M059J (cell line): ENCODE data around the gene ZNF598. TPM values are rescaled to one million over a fixed set of nuclear protein-coding genes. Genes with fewer than 3 reads are reported as not detected.
"Not testable (repeated sequence)": the region's sequence is repeated elsewhere in the genome, so short reads cannot be mapped to it uniquely, and the experiment has no call there.

ENCODE experiments used
- DNase-seq: peaks from one replicate; pipeline ENCODE4 v3.0.0-alpha.2; 2012; ENCODE audit warnings: low read depth
- total RNA-seq: library from RNA; depleted of rRNA; stranded (reverse); fragments of >200 nt; shearing (Covaris generic); gene quantifications from 2 replicates; pipeline ENCODE4 v1.2.3, GENCODE V29; 2014

Gene ZNF598
- total RNA-seq, 1 experiment from 2014 or later: 21.3 TPM

DNA sequence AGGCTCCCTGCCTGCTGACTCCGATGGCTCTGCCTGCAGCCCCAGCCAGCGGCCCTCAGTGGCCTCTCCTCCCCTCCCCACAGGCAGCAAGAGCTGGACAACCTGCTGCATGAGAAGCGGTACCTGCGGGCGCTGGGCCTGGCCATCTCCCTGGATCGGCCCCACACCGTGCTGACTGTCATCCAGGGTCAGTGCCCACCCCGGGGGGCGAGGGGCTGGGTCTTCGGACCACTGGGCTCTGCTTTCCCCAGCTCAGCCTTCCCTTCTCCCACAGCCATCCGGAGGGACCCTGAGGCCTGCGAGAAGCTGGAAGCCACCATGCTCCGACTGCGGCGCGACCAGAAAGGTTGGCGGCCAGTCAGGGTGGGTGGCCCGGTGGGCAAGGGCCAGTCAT, 31.7 kb downstream of the ZNF598 start:
- no peak for DNase-seq

DNA sequence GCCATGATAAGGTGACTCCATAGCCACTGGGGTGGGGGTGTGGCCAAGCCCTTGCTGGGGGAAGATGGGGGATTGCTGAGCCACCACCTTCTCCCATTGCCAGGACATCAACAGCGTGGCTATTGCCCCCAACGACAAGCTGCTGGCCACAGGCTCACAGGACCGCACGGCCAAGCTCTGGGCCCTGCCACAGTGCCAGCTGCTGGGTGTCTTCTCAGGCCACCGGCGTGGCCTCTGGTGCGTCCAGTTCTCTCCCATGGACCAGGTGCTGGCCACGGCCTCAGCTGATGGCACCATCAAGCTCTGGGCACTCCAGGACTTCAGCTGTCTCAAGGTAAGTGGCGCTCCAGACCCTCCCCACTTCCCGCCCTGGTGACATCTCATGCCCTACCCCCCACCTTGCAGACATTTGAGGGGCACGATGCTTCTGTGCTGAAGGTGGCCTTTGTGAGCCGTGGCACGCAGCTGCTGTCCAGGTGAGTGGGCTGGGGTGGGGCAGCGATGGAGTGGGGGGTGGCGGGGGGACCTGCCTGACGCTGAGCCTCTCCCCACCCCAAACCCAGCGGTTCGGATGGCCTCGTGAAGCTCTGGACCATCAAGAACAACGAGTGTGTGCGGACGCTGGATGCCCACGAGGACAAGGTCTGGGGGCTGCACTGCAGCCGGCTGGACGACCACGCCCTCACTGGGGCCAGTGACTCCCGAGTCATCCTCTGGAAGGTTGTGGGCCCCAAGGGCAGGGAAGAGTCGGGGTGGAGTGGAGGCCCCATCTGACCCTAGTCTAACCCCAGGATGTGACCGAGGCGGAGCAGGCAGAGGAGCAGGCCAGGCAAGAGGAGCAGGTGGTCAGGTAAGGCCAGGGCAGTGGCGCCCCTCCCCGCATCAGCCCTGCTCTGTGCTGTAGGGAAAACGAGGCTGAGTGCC, 32.4 kb downstream of the ZNF598 start:
- no peak for DNase-seq

DNA sequence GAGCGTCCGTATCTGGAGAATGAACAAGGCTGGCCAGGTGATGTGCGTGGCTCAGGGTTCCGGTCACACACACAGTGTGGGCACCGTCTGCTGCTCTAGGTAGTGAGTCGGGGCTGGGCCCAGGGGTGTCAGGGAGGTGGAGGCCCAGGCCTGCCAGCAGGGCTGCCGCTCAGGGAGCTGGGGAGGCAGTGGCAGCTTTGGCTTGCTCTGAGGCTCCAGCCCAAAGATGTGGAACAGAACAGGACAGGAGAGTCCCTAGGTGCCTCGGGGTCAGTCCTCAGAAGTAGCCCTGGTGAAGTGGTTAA, 33.5 kb downstream of the ZNF598 start:
- DNase-seq: no peak

DNA sequence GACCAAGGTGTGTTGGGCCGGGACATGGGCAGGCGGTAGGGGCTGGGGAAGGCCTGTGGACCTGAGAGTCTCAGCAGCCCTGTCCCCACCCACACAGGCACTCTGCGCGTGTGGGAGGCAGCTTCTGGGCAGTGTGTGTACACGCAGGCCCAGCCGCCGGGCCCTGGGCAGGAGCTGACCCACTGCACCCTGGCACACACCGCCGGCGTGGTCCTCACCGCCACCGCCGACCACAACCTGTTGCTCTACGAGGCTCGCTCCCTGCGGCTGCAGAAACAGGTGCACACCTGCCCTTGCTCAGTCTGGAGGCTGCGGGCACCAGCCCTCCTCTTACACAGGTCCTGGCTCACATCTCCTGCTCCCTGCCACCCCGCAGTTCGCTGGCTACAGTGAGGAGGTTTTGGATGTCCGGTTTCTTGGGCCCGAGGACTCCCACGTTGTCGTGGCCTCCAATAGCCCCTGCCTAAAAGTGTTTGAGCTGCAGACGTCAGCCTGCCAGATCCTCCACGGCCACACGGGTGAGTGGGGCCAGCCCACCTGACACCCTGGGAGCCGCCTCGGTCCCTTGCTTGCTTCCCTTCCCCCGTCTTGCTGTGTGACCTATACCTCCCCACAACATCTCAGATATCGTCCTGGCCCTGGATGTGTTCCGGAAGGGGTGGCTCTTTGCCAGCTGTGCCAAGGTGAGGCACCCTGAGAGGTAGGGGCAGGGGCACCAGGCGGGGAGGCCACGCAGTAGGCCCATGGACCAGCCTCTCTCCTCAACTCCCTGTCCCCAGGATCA, 34.0 kb downstream of the ZNF598 start:
- no peak for DNase-seq

DNA sequence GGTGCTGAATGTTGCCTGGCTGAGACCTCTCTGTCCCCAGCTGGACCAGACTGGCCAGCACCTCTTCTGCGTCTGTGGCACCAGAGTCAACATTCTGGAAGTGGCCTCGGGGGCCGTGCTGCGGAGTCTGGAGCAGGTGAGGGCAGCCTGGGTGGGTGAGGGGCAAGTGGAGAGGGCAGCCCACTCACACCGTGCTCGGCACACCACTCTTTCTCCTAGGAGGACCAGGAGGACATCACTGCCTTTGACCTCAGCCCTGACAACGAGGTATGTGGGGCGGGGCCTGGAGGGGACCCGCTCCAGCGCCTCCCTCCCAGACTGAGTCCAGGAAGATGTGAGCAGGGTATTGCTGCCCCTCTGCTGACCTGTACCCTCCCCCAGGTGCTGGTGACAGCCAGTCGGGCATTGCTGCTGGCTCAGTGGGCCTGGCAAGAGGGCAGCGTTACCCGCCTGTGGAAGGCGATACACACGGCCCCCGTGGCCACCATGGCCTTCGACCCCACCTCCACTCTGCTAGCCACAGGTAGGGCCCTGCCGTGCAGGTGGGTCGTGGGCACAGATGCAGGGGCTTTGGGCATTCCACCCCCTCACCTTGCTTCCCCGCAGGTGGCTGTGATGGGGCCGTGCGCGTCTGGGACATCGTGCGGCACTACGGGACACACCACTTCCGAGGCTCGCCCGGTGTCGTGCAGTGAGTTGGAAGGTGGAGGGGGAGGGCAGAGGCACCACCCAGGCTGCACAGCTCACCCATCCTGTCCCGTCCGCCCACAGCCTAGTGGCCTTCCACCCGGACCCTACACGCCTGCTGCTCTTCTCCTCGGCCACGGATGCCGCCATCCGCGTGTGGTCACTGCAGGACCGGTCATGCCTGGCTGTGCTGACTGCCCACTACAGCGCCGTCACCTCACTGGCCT, 35.2 kb downstream of the ZNF598 start:
- no peak for DNase-seq

DNA sequence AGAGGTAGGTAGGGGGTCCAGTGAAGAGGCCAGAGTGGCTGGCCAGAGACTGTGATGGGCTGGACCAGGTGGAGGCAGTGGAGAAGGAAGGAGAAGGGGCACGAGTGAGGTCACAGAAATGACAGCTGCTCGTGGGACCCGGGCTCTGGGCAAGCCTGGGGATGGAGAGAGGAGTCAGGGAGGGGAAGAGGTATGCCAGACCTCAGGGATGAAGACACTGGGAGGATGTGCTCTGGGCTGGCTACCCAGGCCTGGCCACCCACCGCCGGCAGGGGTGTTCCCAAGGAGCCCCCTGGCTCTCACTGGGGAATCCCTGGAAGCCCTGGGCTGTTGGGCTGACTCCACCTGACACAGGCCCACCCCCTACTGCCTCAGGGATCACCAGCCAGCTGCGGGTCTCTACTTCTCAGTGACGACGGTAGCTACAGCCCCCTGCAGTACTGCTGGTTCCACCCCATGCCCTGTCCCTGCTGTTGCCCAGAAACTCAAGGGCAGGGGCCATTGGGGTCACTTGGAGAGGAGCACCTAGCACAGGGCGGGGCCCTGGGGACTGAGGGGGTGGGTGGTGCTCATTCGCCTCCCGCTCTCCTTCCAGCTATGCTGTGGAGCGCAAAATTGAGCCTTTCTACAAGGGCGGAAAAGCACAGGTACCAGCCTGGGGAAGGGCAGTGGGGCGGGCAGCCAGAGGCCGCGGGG, 36.0 kb downstream of the ZNF598 start:
- no peak for DNase-seq

DNA sequence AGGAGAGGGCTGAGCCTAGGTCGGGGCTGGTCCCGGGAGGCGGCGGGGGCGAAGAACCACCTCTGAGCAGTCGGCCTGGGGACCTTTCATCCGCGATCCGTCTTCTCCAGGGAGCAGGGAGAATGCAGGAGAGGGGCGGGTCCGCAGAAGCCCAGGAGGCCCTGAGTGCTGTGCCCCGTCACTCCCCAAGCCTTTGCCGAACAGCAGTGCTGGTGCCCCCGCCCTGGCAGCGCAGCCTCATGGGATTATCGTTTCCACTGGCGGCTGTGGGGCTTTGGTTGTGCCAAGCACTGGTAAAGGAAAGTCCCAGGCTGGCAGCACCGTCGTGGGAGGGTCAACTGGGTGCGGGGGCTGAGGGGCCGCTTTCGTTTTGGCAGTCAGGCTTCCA, 37.1 kb downstream of the ZNF598 start:
- peak; percentile 42 for DNase-seq

DNA sequence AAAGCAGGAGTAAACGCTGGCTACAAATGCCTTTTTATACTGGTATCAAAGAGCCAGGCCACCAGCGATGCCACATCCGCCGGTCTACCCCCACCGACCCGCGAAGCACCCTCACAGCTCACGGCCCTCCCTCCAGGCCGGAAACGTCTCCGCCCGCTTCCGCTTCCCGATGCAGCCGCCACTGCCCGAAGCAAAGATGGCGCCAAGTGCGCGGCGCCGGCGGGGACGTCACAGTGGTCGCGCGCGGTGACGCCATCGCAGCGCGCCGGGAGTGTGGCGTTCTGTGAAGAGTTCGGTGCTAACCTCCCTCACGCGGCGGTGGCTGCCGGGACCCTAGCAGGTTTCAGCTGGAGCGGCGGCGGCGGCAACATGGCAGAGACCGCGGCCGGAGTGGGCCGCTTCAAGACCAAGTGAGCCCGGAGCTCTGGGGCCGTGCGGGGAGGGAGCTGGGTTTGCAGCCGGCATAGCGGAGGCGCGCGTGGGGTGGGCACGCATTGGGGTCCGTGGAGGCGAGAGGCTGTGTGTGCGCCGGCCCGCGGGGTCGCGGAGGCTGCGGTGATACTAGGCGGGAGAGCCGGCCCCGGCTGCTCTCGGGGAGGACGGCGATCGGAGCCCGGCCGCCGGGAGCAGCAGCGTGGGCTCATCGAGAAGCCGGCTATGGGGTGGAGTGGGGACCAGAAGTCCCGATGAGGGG, 37.7 kb downstream of the ZNF598 start, which contains the start of gene TBL3:
Gene TBL3, plus strand, starts transcription at position 258 of the 694 bp plus-strand sequence. Its CDS starts 112 bp downstream, at position 370.
- peak; percentile 93 for DNase-seq

DNA sequence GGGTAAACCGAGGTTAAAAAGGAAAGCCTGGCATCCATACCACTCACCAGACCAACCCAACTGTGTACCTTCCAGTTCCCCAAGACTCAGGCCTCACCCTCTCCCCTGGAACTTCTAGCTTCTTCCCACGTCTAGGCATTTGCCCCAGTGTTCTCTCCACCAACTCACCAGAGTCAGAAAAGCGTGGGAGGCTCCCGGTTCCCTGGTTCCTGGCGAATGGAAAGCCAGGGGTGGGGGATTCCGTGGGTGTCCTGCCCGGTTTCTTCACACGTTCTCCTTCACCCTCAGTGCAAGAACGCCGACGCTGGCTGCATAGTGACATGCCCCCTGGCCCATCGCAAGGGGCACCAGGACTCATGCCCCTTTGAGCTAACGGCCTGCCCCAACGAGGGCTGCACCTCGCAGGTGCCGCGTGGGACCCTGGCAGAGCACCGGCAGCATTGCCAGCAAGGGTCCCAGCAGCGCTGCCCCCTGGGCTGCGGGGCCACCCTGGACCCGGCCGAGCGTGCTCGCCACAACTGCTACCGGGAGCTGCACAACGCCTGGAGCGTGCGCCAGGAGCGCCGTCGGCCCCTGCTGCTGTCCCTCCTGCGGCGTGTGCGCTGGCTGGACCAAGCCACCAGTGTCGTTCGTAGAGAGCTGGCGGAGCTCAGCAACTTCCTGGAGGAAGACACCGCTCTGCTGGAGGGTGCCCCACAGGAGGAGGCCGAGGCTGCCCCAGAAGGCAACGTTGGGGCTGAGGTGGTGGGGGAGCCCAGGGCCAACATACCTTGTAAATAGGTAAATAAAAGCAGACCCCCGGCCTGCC, 41.3 kb downstream of the ZNF598 start:
- no peak for DNase-seq

DNA sequence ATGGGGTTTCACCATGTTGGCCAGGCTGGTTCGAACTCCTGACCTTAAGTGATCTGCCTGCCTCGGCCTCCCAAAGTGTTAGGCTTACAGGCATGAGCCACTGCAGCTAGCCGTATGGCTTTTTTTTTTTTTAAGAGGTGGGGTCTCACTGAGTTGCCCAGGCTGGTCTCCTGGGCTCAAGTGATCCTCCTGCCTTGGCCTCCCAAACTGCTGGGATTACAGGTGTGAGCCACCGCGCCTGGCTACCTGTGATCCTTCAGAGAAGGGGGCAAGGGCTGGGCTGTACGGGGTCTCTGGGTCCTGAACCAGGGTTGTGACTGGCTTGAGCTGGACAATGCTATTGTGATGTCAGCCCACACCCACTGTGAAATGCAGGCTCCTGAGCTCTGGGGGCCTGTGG, 43.2 kb downstream of the ZNF598 start, which contains the start of gene RNF151:
Gene RNF151, plus strand, starts transcription at position 397 of the 400 bp plus-strand sequence. CDS start 26 bp downstream, outside the sequence.
- DNase-seq: no peak

DNA sequence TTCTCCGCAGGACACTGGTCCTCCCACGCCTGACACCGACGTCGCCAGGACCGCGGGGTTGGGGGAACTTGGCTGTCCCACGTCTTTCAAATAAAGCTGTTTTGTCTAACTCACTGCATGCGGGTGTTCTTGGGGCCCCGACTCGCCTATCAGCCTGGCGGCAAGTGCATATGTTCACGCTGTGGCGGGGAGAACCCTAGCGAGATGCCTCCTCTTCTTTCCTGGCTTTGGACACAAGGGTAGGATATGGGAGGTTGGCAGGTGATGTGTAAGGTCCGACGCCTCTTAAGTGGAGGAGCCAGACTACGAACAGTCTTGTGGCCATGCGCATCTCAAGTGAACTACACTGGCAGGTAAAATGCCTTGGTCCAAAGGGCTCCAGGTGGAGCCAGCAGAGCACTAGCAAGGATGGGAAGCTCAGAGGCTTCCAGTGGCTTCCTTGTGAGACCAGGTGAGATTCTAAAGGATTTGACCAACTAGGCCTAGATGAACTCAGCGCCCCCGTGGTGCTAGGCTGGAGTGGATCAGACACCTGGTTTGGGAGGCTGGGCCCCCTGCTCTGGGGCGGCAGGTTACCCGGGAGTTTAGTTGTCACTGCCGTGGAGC, 44.1 kb downstream of the ZNF598 start:
- DNase-seq: no peak

DNA sequence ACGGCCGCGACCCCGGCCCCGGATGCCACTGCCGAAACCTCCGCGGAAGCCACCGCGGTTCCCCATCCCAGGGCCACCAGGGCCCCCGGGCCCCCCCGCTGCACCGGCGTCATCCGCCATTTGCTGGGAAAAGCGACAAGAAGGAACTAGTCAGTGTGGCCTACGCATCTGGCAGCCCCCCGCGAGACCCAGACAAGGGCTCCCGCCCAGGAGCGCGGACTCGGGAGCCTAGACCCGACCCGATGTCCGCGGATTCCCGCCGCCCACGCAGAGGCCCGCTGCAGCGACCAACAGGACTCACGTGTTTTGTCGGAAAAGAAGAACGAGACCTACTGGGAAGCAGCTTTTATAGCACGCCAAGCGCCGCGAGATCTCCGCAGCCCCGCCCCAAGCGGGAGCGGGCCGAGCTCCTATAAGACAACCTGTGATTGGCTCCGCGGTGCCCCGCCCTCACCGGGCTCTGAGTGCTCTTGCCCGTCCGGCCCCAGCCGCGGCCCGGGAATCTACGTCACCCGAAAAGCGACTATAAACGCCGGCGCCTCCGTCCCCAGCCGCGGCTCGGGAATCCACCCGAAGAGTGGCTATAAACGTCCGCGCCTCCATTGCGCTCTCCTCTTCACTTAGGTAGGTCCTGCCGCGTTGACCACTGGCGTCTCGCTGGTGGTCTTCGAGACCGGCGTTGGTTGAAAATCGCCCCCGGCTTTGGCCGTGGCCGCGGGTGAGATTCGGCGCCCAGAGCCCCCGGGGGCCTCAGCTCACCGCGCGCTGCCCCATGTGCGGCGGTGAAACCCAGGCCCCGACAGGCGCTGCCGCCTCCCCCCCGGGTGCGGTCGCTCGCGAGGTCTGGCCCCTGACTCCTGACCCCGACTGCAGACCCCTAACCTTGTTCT, 44.9 kb downstream of the ZNF598 start, which contains the start of gene RPS2:
Gene RPS2, minus strand, starts transcription at position 321 of the 890 bp plus-strand sequence. Its CDS starts 201 bp downstream, at position 120.
- DNase-seq: peak; percentile 97

DNA sequence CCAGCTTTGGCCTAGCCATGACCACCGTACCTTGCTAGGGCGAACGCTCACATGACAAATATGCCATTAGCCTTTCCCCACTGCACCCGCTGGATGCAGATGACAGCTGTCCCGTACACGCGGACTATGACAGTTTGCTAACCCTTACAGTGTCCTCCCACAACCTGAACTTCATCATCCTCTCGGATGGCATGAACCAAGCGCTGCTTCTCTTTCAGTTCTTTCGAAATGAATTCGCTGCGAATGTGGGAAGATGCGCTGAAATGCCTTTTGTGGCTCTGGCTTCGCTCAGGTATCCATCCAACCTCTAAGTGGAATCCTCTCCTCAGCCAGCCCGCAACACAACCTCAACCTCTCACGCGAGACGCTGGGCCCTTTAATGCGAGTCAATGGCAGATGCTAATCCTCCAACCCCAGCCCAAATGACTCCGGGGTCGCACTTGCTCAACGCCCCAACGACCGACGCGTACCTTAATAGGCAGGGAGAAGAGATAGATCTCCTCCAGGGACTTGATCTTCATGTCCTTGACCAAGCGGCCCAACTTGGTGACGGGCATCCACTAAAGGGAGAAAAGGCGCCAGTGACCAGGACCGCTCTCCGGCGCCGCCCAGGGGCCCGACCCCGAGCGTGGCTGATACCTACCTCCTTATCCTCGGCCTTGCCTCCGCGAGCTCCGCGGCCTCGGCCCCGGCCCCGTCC, 45.7 kb downstream of the ZNF598 start:
- peak; percentile 44 for DNase-seq

DNA sequence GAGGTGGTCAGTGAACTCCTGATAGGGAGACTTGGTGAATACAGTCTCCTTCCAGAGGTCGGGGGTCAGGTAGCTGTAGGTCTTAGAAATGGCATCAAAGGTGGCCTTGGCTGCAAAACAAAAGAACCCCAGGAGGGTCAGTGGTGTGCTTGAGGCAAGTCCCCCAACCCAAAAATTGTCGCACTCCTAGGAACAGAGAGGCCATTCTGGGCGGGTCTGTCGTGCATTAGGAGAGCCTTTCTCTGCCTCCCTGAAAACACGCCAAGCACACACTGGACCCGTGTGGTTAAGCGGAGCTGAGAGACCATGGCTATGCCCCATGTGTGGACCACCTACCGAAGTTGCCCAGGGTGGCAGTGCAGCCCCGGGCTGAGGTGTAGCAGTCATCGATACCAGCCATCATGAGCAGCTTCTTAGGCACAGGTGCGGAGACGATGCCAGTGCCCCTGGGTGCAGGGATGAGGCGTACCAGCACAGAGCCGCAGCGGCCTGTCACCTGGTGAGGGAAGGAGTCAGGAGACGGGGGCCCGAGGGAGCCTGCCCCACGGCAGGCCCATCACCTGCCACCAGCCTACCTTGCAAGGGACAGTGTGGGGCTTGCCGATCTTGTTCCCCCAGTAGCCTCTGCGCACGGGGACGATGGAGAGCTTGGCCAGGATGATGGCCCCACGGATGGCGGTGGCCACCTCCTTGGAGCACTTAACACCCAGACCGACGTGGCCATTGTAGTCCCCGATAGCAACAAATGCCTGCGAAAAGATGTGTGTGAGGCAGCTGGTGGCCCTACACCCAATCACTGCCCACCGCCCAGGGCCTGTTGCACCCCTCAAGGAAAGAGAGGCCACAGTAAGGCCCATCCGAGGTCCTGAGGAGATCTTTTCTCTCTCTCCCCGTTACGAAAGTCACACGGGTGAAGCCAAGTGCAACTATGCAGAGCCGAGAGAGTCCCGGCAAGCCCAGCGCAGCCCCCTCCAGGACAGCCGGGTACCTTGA, 47.2 kb downstream of the ZNF598 start:
- not testable (repeated sequence) for DNase-seq

DNA sequence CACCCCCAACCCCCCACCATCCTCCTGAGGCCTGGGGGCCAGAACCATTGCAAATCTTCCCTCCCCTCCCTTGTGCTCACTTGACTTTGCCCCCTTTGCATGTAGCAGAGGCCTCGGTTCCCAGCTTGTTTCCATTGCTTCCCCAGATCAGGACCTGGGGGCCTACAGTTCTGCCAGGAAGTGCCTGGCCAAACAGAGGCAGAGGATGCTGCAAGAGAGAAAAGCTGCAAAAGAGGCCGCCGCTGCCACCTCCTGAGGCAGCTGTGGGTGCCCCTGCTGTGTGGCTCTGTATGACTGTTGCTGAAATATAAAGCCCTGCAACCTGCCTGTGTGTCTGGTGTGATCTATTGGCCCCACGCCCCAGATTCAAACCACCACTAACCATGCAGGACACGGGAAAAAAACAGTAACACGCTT, 48.0 kb downstream of the ZNF598 start:
- DNase-seq: peak; percentile 20
